GM12891 (cell line): Measurements from ENCODE around the gene TPRG1L.

ENCODE experiments used
- POLR2A ChIP-seq: IDR thresholded peaks from 2 replicates; pipeline ENCODE4 v1.6.1; 2011; ENCODE audit warnings: low read depth, low read length, control low read depth
- POLR2AphosphoS5 ChIP-seq: IDR thresholded peaks from 2 replicates; pipeline ENCODE4 v1.6.1; 2011; ENCODE audit warnings: low read depth, low read length, control low read depth
- SPI1 ChIP-seq: IDR thresholded peaks from 2 replicates; pipeline ENCODE4 v1.6.1; 2011; ENCODE audit warnings: low read depth, low read length, control low read depth
- TAF1 ChIP-seq: IDR thresholded peaks from 2 replicates; pipeline ENCODE4 v1.6.1; 2011; ENCODE audit warnings: low read depth, low read length, control low read depth

GRCh38 chr1:3679098-3679555 lies 54.3 kb downstream of the TPRG1L start:
- TF ChIP-seq POLR2AphosphoS5 (no peak), TAF1 (no peak), POLR2A (no peak), SPI1 (no peak)
